ENCODE data around the gene DUSP9. TPM values are rescaled to one million over a fixed set of nuclear protein-coding genes. Genes with fewer than 3 reads are reported as not detected.

Gene DUSP9
- total RNA-seq, 1 donor from 2014 or later, result 0.21 TPM

- peaks cover 11% of the 10 kb centered on the region for H3K4me1 ChIP-seq
- H3K9me3 ChIP-seq (ENCODE audit: low read depth), result no peaks in the 10 kb centered on the region
- peak overlapping the region; percentile 36 for H3K4me3 ChIP-seq
- no peaks in the 10 kb centered on the region for H3K79me2 ChIP-seq (ENCODE audit: low read depth)
- no peaks in the 10 kb centered on the region for H3K36me3 Mint-ChIP-seq
- peaks cover 92% of the 10 kb centered on the region for H3K27me3 ChIP-seq
- H3K27ac ChIP-seq, result no peak overlapping the region
- peak overlapping the region; percentile 79 for H3K4me2 ChIP-seq
- H4K20me1 ChIP-seq (ENCODE audit: low read depth), result peaks cover 6% of the 10 kb centered on the region
- H3F3A ChIP-seq (ENCODE audit: low read depth), result peaks cover 5% of the 10 kb centered on the region
- peaks cover 14% of the 10 kb centered on the region for H3K9me3 Mint-ChIP-seq
- H3K9ac ChIP-seq, result no peak overlapping the region
- peak overlapping the region; percentile 78 for H3K4me3 Mint-ChIP-seq
- H3K4me1 Mint-ChIP-seq, result peaks cover 14% of the 10 kb centered on the region
- H3K27me3 Mint-ChIP-seq (ENCODE audit: insufficient read depth, low read depth), result peaks cover 41% of the 10 kb centered on the region
- no peak overlapping the region for H2AFZ ChIP-seq (replicated peaks)
- H3K27ac Mint-ChIP-seq, result no peak overlapping the region
- no peaks in the 10 kb centered on the region for H3K36me3 ChIP-seq
- peak; percentile 61 for DNase-seq (ENCODE audit: low spot score)
- peak; percentile 83 for TF ChIP-seq EZH2phosphoT487 (IDR thresholded peaks at IDR 0.05)
- TF ChIP-seq CTCF (IDR thresholded peaks at IDR 0.05), result peak; percentile 16
- TF ChIP-seq EZH2 (IDR thresholded peaks at IDR 0.05), result peak; percentile 94
Observed at GRCh38 chrX:153643431-153644351, 3.3 kb upstream of the DUSP9 start.

GRCh38 chrX:153644356-153645125, 2.5 kb upstream of the DUSP9 start:
- Mint-ChIP-seq H3K36me3 (no peaks in the 10 kb centered on the region), H3K4me3 (peak overlapping the region; percentile 78), H3K9me3 (peaks cover 14% of the 10 kb centered on the region), H3K27ac (no peak overlapping the region), H3K27me3 (ENCODE audit: insufficient read depth, low read depth) (peaks cover 42% of the 10 kb centered on the region), H3K4me1 (peaks cover 14% of the 10 kb centered on the region)
- H3K9ac ChIP-seq, result no peak overlapping the region
- H3K9me3 ChIP-seq (ENCODE audit: low read depth), result no peaks in the 10 kb centered on the region
- H3K79me2 ChIP-seq (ENCODE audit: low read depth), result no peaks in the 10 kb centered on the region
- TF ChIP-seq EZH2 (IDR thresholded peaks at IDR 0.05) (no peak), CTCF (IDR thresholded peaks at IDR 0.05) (peak; percentile 23)
- H3K4me1 ChIP-seq, result peaks cover 11% of the 10 kb centered on the region
- no peak overlapping the region for H2AFZ ChIP-seq (replicated peaks)
- H4K20me1 ChIP-seq (ENCODE audit: low read depth), result peaks cover 8% of the 10 kb centered on the region
- H3K4me3 ChIP-seq, result peak overlapping the region; percentile 32
- H3K36me3 ChIP-seq, result no peaks in the 10 kb centered on the region
- H3K27me3 ChIP-seq, result peaks cover 99% of the 10 kb centered on the region
- peaks cover 5% of the 10 kb centered on the region for H3F3A ChIP-seq (ENCODE audit: low read depth)
- peak overlapping the region; percentile 74 for H3K4me2 ChIP-seq
- H3K27ac ChIP-seq, result no peak overlapping the region
- peak; percentile 60 for DNase-seq (ENCODE audit: low spot score)

- Mint-ChIP-seq H3K36me3 (no peaks in the 10 kb centered on the region), H3K27me3 (ENCODE audit: insufficient read depth, low read depth) (peaks cover 42% of the 10 kb centered on the region), H3K27ac (no peak overlapping the region), H3K9me3 (peaks cover 16% of the 10 kb centered on the region), H3K4me1 (peaks cover 14% of the 10 kb centered on the region), H3K4me3 (no peak overlapping the region)
- no peak overlapping the region for H3K27ac ChIP-seq
- no peaks in the 10 kb centered on the region for H3K36me3 ChIP-seq
- H3K4me3 ChIP-seq, result no peak overlapping the region
- peaks cover 11% of the 10 kb centered on the region for H3K4me1 ChIP-seq
- peaks cover 94% of the 10 kb centered on the region for H3K27me3 ChIP-seq
- H3K9me3 ChIP-seq (ENCODE audit: low read depth), result no peaks in the 10 kb centered on the region
- no peak for TF ChIP-seq EZH2 (IDR thresholded peaks at IDR 0.05)
- TF ChIP-seq CTCF (IDR thresholded peaks at IDR 0.05), result no peak
- no peak for TF ChIP-seq EZH2phosphoT487 (IDR thresholded peaks at IDR 0.05)
- no peaks in the 10 kb centered on the region for H3K79me2 ChIP-seq (ENCODE audit: low read depth)
- H3F3A ChIP-seq (ENCODE audit: low read depth), result peaks cover 5% of the 10 kb centered on the region
- no peak overlapping the region for H3K9ac ChIP-seq
- no peak for DNase-seq (ENCODE audit: low spot score)
- H4K20me1 ChIP-seq (ENCODE audit: low read depth), result peaks cover 8% of the 10 kb centered on the region
- H3K4me2 ChIP-seq, result no peak overlapping the region
- H2AFZ ChIP-seq (replicated peaks), result no peak overlapping the region
Observed at GRCh38 chrX:153645151-153645550, 1.9 kb upstream of the DUSP9 start.
